ENCODE measurements around the gene SALL3. TPM values are rescaled to one million over a fixed set of nuclear protein-coding genes. Genes with fewer than 3 reads are reported as not detected.

SALL3 gene
- total and polyA plus RNA-seq, 2 experiments from 2014 or later, result 16.9 to 39.8 TPM

DNA sequence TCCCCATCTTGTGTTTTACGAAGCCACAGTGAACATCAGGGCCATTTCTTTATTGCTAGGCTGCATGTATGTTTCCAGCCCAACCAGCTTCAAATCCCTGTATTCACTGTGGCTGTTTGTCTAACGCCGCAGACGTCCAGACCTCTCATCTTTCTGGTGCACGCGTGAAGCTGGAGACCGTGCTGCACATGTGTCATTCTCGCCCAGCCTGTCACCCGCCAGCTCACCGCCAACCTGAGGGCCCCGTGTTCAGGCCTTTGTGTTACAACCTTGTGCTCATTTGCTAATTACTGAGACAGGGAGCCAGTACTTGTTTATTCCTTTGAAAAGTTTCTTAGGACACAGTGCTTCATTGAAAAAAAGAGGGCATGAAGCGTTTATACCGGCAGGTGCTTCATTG is 21.4 kb downstream of the SALL3 start:
- H3K27me3 Mint-ChIP-seq (ENCODE audit: insufficient read depth, low read depth, poor library complexity), result peaks cover 6% of the 10 kb centered on the region
- Histone ChIP-seq H3K4me3 (no peak overlapping the region), H3K79me2 (replicated peaks; ENCODE audit: insufficient read depth) (peaks cover 22% of the 10 kb centered on the region), H3K4me2 (no peak overlapping the region), H3K27me3 (ENCODE audit: insufficient read depth) (no peaks in the 10 kb centered on the region), H4K20me1 (replicated peaks; ENCODE audit: insufficient read depth) (no peaks in the 10 kb centered on the region; the same call in 1 of the 2 replicates), H3K27ac (ENCODE audit: low read depth) (no peak overlapping the region), H3K36me3 (ENCODE audit: insufficient read depth) (peaks cover 31% of the 10 kb centered on the region), H2AFZ (no peak overlapping the region), H3K9me2 (ENCODE audit: insufficient read depth) (no peaks in the 10 kb centered on the region), H3F3A (replicated peaks; ENCODE audit: low read depth) (no peaks in the 10 kb centered on the region), H3K4me1 (ENCODE audit: insufficient read depth) (no peaks in the 10 kb centered on the region)
- no peak overlapping the region for H3K4me3 Mint-ChIP-seq
- DNase-seq (ENCODE audit: low spot score) (no peak), ATAC-seq (no peak)
- H3K9me3 Mint-ChIP-seq, result no peaks in the 10 kb centered on the region
- H3K36me3 Mint-ChIP-seq (ENCODE audit: low read depth), result peaks cover 32% of the 10 kb centered on the region
- TF ChIP-seq STAT1 (IDR thresholded peaks at IDR 0.05; ENCODE audit: unreplicated experiment) (no peak), EZH2 (IDR thresholded peaks at IDR 0.05; ENCODE audit: low read depth, unreplicated experiment) (no peak), ZNF114 (CRISPR knock-in tag; IDR thresholded peaks at IDR 0.05) (no peak), JUNB (IDR thresholded peaks at IDR 0.05; ENCODE audit: unreplicated experiment) (no peak)
- TF ChIP-seq, protein P1, sequence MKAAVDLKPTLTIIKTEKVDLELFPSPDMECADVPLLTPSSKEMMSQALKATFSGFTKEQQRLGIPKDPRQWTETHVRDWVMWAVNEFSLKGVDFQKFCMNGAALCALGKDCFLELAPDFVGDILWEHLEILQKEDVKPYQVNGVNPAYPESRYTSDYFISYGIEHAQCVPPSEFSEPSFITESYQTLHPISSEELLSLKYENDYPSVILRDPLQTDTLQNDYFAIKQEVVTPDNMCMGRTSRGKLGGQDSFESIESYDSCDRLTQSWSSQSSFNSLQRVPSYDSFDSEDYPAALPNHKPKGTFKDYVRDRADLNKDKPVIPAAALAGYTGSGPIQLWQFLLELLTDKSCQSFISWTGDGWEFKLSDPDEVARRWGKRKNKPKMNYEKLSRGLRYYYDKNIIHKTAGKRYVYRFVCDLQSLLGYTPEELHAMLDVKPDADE (IDR thresholded peaks at IDR 0.05), result no peak
- peaks cover 9% of the 10 kb centered on the region for H3K4me1 Mint-ChIP-seq
- H3K27ac Mint-ChIP-seq, result no peak overlapping the region

DNA sequence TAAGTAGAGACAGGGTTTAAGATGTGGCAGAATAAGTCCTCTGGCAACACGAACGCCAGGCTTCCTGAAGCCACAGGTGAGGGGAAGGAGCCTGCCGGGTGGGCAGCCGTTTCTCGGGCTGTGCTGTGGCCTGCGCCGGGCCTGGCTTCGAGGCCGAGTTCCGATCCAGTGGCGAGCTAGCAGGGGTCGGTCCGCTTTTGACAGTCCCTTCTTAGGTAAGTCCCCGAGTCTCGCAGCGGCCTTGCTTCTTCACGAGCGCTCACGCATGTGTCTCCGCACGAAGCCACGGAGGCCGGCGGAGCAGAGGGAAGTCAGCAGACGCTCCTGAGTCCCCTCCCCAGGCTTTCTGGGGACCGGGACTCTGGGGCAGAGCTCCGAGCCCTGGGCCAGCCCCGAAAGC is 26.0 kb downstream of the SALL3 start:
- Histone ChIP-seq H3K4me3 (no peak overlapping the region), H3K4me2 (no peak overlapping the region), H3K27ac (ENCODE audit: low read depth) (no peak overlapping the region), H3K36me3 (ENCODE audit: insufficient read depth) (peaks cover 6% of the 10 kb centered on the region; the same call in 1 of the 2 replicates), H3K4me1 (ENCODE audit: insufficient read depth) (no peaks in the 10 kb centered on the region), H2AFZ (no peak overlapping the region), H3K27me3 (ENCODE audit: insufficient read depth) (no peaks in the 10 kb centered on the region), H3K9me2 (ENCODE audit: insufficient read depth) (no peaks in the 10 kb centered on the region), H4K20me1 (replicated peaks; ENCODE audit: insufficient read depth) (no peaks in the 10 kb centered on the region), H3K79me2 (replicated peaks; ENCODE audit: insufficient read depth) (no peaks in the 10 kb centered on the region), H3F3A (replicated peaks; ENCODE audit: low read depth) (no peaks in the 10 kb centered on the region)
- Mint-ChIP-seq H3K9me3 (no peaks in the 10 kb centered on the region), H3K27me3 (ENCODE audit: insufficient read depth, low read depth, poor library complexity) (no peaks in the 10 kb centered on the region), H3K4me1 (no peaks in the 10 kb centered on the region), H3K4me3 (no peak overlapping the region), H3K27ac (no peak overlapping the region), H3K36me3 (ENCODE audit: low read depth) (no peaks in the 10 kb centered on the region)
- no peak; the same call in 2 of the 3 replicates for ATAC-seq
- TF ChIP-seq, protein P2, sequence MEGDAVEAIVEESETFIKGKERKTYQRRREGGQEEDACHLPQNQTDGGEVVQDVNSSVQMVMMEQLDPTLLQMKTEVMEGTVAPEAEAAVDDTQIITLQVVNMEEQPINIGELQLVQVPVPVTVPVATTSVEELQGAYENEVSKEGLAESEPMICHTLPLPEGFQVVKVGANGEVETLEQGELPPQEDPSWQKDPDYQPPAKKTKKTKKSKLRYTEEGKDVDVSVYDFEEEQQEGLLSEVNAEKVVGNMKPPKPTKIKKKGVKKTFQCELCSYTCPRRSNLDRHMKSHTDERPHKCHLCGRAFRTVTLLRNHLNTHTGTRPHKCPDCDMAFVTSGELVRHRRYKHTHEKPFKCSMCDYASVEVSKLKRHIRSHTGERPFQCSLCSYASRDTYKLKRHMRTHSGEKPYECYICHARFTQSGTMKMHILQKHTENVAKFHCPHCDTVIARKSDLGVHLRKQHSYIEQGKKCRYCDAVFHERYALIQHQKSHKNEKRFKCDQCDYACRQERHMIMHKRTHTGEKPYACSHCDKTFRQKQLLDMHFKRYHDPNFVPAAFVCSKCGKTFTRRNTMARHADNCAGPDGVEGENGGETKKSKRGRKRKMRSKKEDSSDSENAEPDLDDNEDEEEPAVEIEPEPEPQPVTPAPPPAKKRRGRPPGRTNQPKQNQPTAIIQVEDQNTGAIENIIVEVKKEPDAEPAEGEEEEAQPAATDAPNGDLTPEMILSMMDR (conservative IDR thresholded peaks at IDR 0.05; ENCODE audit: low read depth in 2 of 2), result no peak
- TF ChIP-seq, protein P3, sequence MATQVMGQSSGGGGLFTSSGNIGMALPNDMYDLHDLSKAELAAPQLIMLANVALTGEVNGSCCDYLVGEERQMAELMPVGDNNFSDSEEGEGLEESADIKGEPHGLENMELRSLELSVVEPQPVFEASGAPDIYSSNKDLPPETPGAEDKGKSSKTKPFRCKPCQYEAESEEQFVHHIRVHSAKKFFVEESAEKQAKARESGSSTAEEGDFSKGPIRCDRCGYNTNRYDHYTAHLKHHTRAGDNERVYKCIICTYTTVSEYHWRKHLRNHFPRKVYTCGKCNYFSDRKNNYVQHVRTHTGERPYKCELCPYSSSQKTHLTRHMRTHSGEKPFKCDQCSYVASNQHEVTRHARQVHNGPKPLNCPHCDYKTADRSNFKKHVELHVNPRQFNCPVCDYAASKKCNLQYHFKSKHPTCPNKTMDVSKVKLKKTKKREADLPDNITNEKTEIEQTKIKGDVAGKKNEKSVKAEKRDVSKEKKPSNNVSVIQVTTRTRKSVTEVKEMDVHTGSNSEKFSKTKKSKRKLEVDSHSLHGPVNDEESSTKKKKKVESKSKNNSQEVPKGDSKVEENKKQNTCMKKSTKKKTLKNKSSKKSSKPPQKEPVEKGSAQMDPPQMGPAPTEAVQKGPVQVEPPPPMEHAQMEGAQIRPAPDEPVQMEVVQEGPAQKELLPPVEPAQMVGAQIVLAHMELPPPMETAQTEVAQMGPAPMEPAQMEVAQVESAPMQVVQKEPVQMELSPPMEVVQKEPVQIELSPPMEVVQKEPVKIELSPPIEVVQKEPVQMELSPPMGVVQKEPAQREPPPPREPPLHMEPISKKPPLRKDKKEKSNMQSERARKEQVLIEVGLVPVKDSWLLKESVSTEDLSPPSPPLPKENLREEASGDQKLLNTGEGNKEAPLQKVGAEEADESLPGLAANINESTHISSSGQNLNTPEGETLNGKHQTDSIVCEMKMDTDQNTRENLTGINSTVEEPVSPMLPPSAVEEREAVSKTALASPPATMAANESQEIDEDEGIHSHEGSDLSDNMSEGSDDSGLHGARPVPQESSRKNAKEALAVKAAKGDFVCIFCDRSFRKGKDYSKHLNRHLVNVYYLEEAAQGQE (IDR thresholded peaks at IDR 0.05; ENCODE audit: unreplicated experiment), result no peak
- TF ChIP-seq POLR2AphosphoS5 (IDR thresholded peaks at IDR 0.05; ENCODE audit: low read depth) (no peak), ZNF114 (CRISPR knock-in tag; IDR thresholded peaks at IDR 0.05) (no peak), STAT1 (IDR thresholded peaks at IDR 0.05; ENCODE audit: unreplicated experiment) (no peak), ZNF331 (CRISPR knock-in tag; IDR thresholded peaks at IDR 0.05; ENCODE audit: low read depth) (no peak)
- TF ChIP-seq, protein P4, sequence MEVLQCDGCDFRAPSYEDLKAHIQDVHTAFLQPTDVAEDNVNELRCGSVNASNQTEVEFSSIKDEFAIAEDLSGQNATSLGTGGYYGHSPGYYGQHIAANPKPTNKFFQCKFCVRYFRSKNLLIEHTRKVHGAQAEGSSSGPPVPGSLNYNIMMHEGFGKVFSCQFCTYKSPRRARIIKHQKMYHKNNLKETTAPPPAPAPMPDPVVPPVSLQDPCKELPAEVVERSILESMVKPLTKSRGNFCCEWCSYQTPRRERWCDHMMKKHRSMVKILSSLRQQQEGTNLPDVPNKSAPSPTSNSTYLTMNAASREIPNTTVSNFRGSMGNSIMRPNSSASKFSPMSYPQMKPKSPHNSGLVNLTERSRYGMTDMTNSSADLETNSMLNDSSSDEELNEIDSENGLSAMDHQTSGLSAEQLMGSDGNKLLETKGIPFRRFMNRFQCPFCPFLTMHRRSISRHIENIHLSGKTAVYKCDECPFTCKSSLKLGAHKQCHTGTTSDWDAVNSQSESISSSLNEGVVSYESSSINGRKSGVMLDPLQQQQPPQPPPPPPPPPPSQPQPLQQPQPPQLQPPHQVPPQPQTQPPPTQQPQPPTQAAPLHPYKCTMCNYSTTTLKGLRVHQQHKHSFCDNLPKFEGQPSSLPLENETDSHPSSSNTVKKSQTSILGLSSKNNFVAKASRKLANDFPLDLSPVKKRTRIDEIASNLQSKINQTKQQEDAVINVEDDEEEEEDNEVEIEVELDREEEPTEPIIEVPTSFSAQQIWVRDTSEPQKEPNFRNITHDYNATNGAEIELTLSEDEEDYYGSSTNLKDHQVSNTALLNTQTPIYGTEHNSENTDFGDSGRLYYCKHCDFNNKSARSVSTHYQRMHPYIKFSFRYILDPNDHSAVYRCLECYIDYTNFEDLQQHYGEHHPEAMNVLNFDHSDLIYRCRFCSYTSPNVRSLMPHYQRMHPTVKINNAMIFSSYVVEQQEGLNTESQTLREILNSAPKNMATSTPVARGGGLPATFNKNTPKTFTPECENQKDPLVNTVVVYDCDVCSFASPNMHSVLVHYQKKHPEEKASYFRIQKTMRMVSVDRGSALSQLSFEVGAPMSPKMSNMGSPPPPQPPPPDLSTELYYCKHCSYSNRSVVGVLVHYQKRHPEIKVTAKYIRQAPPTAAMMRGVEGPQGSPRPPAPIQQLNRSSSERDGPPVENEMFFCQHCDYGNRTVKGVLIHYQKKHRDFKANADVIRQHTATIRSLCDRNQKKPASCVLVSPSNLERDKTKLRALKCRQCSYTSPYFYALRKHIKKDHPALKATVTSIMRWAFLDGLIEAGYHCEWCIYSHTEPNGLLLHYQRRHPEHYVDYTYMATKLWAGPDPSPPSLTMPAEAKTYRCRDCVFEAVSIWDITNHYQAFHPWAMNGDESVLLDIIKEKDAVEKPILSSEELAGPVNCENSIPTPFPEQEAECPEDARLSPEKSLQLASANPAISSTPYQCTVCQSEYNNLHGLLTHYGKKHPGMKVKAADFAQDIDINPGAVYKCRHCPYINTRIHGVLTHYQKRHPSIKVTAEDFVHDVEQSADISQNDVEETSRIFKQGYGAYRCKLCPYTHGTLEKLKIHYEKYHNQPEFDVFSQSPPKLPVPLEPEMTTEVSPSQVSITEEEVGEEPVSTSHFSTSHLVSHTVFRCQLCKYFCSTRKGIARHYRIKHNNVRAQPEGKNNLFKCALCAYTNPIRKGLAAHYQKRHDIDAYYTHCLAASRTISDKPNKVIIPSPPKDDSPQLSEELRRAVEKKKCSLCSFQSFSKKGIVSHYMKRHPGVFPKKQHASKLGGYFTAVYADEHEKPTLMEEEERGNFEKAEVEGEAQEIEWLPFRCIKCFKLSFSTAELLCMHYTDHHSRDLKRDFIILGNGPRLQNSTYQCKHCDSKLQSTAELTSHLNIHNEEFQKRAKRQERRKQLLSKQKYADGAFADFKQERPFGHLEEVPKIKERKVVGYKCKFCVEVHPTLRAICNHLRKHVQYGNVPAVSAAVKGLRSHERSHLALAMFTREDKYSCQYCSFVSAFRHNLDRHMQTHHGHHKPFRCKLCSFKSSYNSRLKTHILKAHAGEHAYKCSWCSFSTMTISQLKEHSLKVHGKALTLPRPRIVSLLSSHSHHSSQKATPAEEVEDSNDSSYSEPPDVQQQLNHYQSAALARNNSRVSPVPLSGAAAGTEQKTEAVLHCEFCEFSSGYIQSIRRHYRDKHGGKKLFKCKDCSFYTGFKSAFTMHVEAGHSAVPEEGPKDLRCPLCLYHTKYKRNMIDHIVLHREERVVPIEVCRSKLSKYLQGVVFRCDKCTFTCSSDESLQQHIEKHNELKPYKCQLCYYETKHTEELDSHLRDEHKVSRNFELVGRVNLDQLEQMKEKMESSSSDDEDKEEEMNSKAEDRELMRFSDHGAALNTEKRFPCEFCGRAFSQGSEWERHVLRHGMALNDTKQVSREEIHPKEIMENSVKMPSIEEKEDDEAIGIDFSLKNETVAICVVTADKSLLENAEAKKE (CRISPR knock-in tag; IDR thresholded peaks at IDR 0.05), result no peak
- no peak for DNase-seq (ENCODE audit: low spot score)

Data from GM23338 (cell line).